Neural progenitor cell (in vitro differentiated cells): Measurements from ENCODE around the gene CGAS.

Source experiments
- CTCF ChIP-seq: fragments of 200-600 bp; sonication (generic); IDR thresholded peaks from 2 replicates; pipeline ENCODE4 v1.5.1; 2017; ENCODE audit warnings: antibody characterized with exemption, mild to moderate bottlenecking
- EZH2 ChIP-seq: fragments of 200-600 bp; sonication (generic); IDR thresholded peaks from 2 replicates; pipeline ENCODE4 v1.6.1; 2017; ENCODE audit warnings: antibody characterized with exemption, mild to moderate bottlenecking, moderate library complexity
- EZH2phosphoT487 ChIP-seq: fragments of 200-600 bp; sonication (generic); IDR thresholded peaks from 2 replicates; pipeline ENCODE4 v1.6.1; 2017; ENCODE audit warnings: antibody characterized with exemption

DNA sequence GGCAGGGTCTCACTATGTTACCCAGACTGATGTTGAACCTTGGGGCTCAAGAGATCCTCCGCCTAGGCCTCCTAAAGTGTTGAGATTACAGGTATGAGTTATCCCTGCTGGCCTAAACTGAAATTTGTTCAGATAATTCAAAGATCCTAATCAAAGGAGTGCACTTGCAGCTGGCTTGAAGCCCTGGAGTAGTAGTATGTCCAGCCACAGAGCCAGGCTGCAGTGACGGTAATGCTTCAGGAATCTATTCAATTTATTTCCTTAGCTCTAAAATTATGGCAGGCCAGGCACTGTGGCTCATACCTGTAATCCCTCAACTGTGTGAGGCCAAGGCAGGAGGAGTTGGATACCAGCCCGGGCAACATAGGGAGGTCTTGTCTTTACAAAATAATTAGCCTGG is 58.8 kb downstream of the CGAS start:
- no peak for TF ChIP-seq CTCF
- TF ChIP-seq EZH2 = no peak
- TF ChIP-seq EZH2phosphoT487 = no peak
